IPS-18c (cell line): ENCODE data around the gene RTP3.
"Not testable (repeated sequence)": the region's sequence is repeated elsewhere in the genome, so short reads cannot be mapped to it uniquely, and the experiment has no call there.

Experiments used
- H3K4me3 ChIP-seq: 2 replicates; pipeline ENCODE4 v1.7.0; 2013; ENCODE audit warnings: low read depth, mild to moderate bottlenecking, low read length, moderate library complexity; ENCODE audit not compliant: insufficient read depth
- H3K9me3 ChIP-seq: one replicate; pipeline ENCODE4 v1.6.1; 2013; ENCODE audit warnings: mild to moderate bottlenecking, low read length, moderate library complexity; ENCODE audit not compliant: control insufficient read depth, insufficient read depth

RTP3 gene

GRCh38 chr3:46484911-46485778 lies 12.6 kb upstream of the RTP3 start:
- no peaks in the 10 kb centered on the region for H3K9me3 ChIP-seq
- no peak overlapping the region for H3K4me3 ChIP-seq

- Histone ChIP-seq H3K4me3 (no peak overlapping the region), H3K9me3 (no peaks in the 10 kb centered on the region)
Measured at GRCh38 chr3:46485779-46486175, 12.0 kb upstream of the RTP3 start.

- Histone ChIP-seq H3K9me3 (no peaks in the 10 kb centered on the region), H3K4me3 (no peak overlapping the region)
Measured at GRCh38 chr3:46488735-46489361, 8.9 kb upstream of the RTP3 start.

- no peak overlapping the region for H3K4me3 ChIP-seq
- H3K9me3 ChIP-seq, result no peaks in the 10 kb centered on the region
Measured at GRCh38 chr3:46489381-46489780, 8.4 kb upstream of the RTP3 start.

GRCh38 chr3:46489875-46490274 lies 7.9 kb upstream of the RTP3 start:
- no peaks in the 10 kb centered on the region for H3K9me3 ChIP-seq
- H3K4me3 ChIP-seq, result no peak overlapping the region

- no peak overlapping the region for H3K4me3 ChIP-seq
- H3K9me3 ChIP-seq, result no peaks in the 10 kb centered on the region
Measured at GRCh38 chr3:46490338-46491084, 7.3 kb upstream of the RTP3 start.

GRCh38 chr3:46491089-46492070 lies 6.4 kb upstream of the RTP3 start:
- Histone ChIP-seq H3K4me3 (no peak overlapping the region), H3K9me3 (no peaks in the 10 kb centered on the region)

- no peak overlapping the region for H3K4me3 ChIP-seq
Measured at GRCh38 chr3:46492890-46493547, 4.8 kb upstream of the RTP3 start.

GRCh38 chr3:46494491-46494890 lies 3.3 kb upstream of the RTP3 start:
- H3K4me3 ChIP-seq, H3K9me3 ChIP-seq: not testable (repeated sequence)

More at GRCh38 chr3:46492890-46493547, 4.8 kb upstream of the RTP3 start:
- no peaks in the 10 kb centered on the region for H3K9me3 ChIP-seq

GRCh38 chr3:46495901-46496456 lies 1.8 kb upstream of the RTP3 start:
- no peak overlapping the region for H3K4me3 ChIP-seq
- peaks cover 2% of the 10 kb centered on the region for H3K9me3 ChIP-seq

GRCh38 chr3:46496746-46497555 lies 825 bp upstream of the RTP3 start:
- H3K9me3 ChIP-seq, result peaks cover 2% of the 10 kb centered on the region
- H3K4me3 ChIP-seq, result no peak overlapping the region

- H3K4me3 ChIP-seq, result no peak overlapping the region
- peaks cover 2% of the 10 kb centered on the region for H3K9me3 ChIP-seq
Measured at GRCh38 chr3:46498916-46499519, 1.2 kb downstream of the RTP3 start.

GRCh38 chr3:46500656-46501635 lies 3.2 kb downstream of the RTP3 start:
- peaks cover 2% of the 10 kb centered on the region for H3K9me3 ChIP-seq
- H3K4me3 ChIP-seq, result no peak overlapping the region

- Histone ChIP-seq H3K4me3 (no peak overlapping the region), H3K9me3 (peaks cover 2% of the 10 kb centered on the region)
Measured at GRCh38 chr3:46501702-46502101, 3.9 kb downstream of the RTP3 start.
